HepG2 (cell line): ENCODE measurements around the gene COQ8B. TPM values are rescaled to one million over a fixed set of nuclear protein-coding genes. Genes with fewer than 3 reads are reported as not detected.
A peak's percentile ranks its signal among the peaks of the same experiment; 100 is the strongest.

Experiments
- ASH2L ChIP-seq: fragments of 300-600, 200-600 bp; sonication (generic); IDR thresholded peaks from 2 replicates; pipeline ENCODE4 v1.7.0; 2017; ENCODE audit warnings: low read depth, mild to moderate bottlenecking, moderate library complexity, mixed read lengths, low read length; ENCODE audit not compliant: insufficient read length
- MAF1 ChIP-seq: sonication (generic); formaldehyde crosslinking; IDR thresholded peaks from 2 replicates; pipeline ENCODE4 v1.5.0; 2020; ENCODE audit warnings: missing genetic modification reagents, borderline replicate concordance
- NFE2L2 ChIP-seq: fragments of 150-350 bp; IDR thresholded peaks from 2 replicates; pipeline ENCODE4 v1.6.1; 2014; ENCODE audit warnings: low read length
- PRPF4 ChIP-seq: fragments of 200-400 bp; formaldehyde crosslinking; IDR thresholded peaks from 2 replicates; pipeline ENCODE4 v1.6.1; 2016; ENCODE audit warnings: low read length, low read depth; ENCODE audit not compliant: poor library complexity, severe bottlenecking
- REPIN1 ChIP-seq: sonication (generic); formaldehyde crosslinking; IDR thresholded peaks from 2 replicates; pipeline ENCODE4 v1.8.0; 2022; ENCODE audit warnings: missing genetic modification reagents, low read depth, mild to moderate bottlenecking, borderline replicate concordance
- ZMYM3 ChIP-seq: sonication (generic); formaldehyde crosslinking; IDR thresholded peaks from 2 replicates; pipeline ENCODE4 v1.5.1; 2020; ENCODE audit warnings: mild to moderate bottlenecking, missing genetic modification reagents
- ZNF10 ChIP-seq: sonication (generic); formaldehyde crosslinking; IDR thresholded peaks from 2 replicates; pipeline ENCODE4 v1.4.0; 2020; ENCODE audit warnings: mild to moderate bottlenecking, low read depth, missing genetic modification reagents, borderline replicate concordance
- ZNF3 ChIP-seq: IDR thresholded peaks from 2 replicates; pipeline ENCODE4 v1.7.0; 2017; ENCODE audit warnings: inconsistent platforms
- ZNF558 ChIP-seq: sonication (generic); formaldehyde crosslinking; IDR thresholded peaks from 2 replicates; pipeline ENCODE4 v1.9.0; 2022; ENCODE audit warnings: mild to moderate bottlenecking, missing genetic modification reagents, borderline replicate concordance
- ZNF672 ChIP-seq: sonication (generic); formaldehyde crosslinking; IDR thresholded peaks from 2 replicates; pipeline ENCODE4 v1.8.1; 2022; ENCODE audit warnings: missing genetic modification reagents
- ZNF724P ChIP-seq: sonication (generic); formaldehyde crosslinking; IDR thresholded peaks from 2 replicates; pipeline ENCODE4 v1.8.0; 2022; ENCODE audit warnings: missing genetic modification reagents, borderline replicate concordance
- ZNF780A ChIP-seq: sonication (generic); formaldehyde crosslinking; IDR thresholded peaks from 2 replicates; pipeline ENCODE4 v1.8.0; 2022; ENCODE audit warnings: mild to moderate bottlenecking, missing genetic modification reagents, moderate library complexity
- polyA plus RNA-seq, 8 experiments: library from polyadenylated mRNA; depleted of rRNA in 3 of 8; stranded (reverse) in 7 of 8; unstranded in 1 of 8; fragments of >200 nt; fragmentation: Illumina TruSeq in 4 of 8; extraction: Trizol in 4 of 8; gene quantifications; 2 replicates each; pipeline versions ENCODE4 v1.2.1 to v1.2.3, GENCODE V29; 2011 to 2016; ENCODE audit warnings: low read depth in 4 of 8, missing spikeins in 1 of 8, mixed read lengths in 1 of 8; ENCODE audit not compliant: insufficient read depth in 1 of 8
- total RNA-seq, 5 experiments: library from RNA; depleted of rRNA; stranded (reverse); fragments of >200 nt; fragmentation: Illumina TruSeq; extraction: Trizol; gene quantifications; 2 replicates each; pipeline ENCODE4 v1.2.3, GENCODE V29; 2016; ENCODE audit warnings: low read depth in 1 of 5
- TF ChIP-seq, protein P1 (sequence below): sonication (generic); formaldehyde crosslinking; IDR thresholded peaks from 2 replicates; pipeline ENCODE4 v1.4.0; 2020; ENCODE audit warnings: missing genetic modification reagents, borderline replicate concordance
- TF ChIP-seq, protein P2 (sequence below): sonication (generic); formaldehyde crosslinking; IDR thresholded peaks from 2 replicates; pipeline ENCODE4 v1.4.0; 2020; ENCODE audit warnings: missing genetic modification reagents
- TF ChIP-seq, protein P3 (sequence below): sonication (generic); formaldehyde crosslinking; IDR thresholded peaks from 2 replicates; pipeline ENCODE4 v1.4.0; 2020; ENCODE audit warnings: missing genetic modification reagents
- TF ChIP-seq, protein P4 (sequence below): IDR thresholded peaks from 2 replicates; pipeline ENCODE4 v1.6.1; 2012; ENCODE audit warnings: low read length, improper control_type of control experiment

Gene COQ8B
- total and polyA plus RNA-seq, 2 of the 13 experiments (the other 11 are each of a cell fraction or from before 2014, with no cell fraction given): 12.3 to 17.2 TPM

DNA sequence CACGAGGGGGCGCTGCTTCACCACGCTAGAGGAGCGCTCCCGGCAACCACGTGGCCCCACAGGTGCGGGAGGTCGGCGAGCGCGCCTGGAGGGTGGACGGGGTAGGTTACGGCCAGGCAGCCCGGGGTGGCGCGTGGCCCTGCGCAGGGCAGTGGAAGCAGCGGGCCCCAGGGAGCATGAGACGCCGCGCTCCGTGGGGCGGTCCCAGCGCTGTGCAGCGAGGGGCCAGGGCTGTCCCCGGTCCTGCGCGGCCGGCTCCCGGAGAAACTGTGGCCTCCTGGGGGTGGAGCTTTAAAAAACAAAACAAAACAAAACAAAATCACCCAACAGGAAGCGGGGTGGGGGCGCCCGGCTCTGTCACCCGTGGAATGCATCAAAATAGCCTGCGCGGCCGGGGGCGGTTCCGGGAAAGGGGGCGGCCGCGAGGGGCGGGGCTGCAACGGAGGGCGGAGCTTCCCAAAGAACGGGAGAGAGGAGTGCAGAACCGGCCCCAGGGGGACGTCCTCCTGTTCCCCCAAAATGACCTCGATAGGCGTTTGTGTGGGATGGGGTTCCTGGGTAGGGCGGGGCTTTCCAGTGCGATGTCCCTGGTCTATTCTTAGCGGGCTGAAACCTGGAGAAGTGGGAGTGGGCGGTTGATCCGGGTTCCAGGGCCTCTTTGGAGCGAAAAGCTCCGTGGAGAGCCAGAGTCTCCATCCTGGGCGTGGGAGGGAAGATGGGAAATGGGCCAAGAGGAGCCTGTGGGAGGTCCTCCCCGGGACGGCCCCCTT is 53.6 kb downstream of the COQ8B start (continued):
- peak; percentile 93; the same call in 1 of the 2 replicates for TF ChIP-seq ZNF724P (CRISPR knock-in tag)
- 0 out of 2 replicates have a peak, but pooled peaks have one; percentile 13 for TF ChIP-seq ZNF780A
- no peak for TF ChIP-seq ZMYM3
- TF ChIP-seq, protein P1, sequence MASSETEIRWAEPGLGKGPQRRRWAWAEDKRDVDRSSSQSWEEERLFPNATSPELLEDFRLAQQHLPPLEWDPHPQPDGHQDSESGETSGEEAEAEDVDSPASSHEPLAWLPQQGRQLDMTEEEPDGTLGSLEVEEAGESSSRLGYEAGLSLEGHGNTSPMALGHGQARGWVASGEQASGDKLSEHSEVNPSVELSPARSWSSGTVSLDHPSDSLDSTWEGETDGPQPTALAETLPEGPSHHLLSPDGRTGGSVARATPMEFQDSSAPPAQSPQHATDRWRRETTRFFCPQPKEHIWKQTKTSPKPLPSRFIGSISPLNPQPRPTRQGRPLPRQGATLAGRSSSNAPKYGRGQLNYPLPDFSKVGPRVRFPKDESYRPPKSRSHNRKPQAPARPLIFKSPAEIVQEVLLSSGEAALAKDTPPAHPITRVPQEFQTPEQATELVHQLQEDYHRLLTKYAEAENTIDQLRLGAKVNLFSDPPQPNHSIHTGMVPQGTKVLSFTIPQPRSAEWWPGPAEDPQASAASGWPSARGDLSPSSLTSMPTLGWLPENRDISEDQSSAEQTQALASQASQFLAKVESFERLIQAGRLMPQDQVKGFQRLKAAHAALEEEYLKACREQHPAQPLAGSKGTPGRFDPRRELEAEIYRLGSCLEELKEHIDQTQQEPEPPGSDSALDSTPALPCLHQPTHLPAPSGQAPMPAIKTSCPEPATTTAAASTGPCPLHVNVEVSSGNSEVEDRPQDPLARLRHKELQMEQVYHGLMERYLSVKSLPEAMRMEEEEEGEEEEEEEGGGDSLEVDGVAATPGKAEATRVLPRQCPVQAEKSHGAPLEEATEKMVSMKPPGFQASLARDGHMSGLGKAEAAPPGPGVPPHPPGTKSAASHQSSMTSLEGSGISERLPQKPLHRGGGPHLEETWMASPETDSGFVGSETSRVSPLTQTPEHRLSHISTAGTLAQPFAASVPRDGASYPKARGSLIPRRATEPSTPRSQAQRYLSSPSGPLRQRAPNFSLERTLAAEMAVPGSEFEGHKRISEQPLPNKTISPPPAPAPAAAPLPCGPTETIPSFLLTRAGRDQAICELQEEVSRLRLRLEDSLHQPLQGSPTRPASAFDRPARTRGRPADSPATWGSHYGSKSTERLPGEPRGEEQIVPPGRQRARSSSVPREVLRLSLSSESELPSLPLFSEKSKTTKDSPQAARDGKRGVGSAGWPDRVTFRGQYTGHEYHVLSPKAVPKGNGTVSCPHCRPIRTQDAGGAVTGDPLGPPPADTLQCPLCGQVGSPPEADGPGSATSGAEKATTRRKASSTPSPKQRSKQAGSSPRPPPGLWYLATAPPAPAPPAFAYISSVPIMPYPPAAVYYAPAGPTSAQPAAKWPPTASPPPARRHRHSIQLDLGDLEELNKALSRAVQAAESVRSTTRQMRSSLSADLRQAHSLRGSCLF (CRISPR knock-in tag): no peak
- TF ChIP-seq, protein P2, sequence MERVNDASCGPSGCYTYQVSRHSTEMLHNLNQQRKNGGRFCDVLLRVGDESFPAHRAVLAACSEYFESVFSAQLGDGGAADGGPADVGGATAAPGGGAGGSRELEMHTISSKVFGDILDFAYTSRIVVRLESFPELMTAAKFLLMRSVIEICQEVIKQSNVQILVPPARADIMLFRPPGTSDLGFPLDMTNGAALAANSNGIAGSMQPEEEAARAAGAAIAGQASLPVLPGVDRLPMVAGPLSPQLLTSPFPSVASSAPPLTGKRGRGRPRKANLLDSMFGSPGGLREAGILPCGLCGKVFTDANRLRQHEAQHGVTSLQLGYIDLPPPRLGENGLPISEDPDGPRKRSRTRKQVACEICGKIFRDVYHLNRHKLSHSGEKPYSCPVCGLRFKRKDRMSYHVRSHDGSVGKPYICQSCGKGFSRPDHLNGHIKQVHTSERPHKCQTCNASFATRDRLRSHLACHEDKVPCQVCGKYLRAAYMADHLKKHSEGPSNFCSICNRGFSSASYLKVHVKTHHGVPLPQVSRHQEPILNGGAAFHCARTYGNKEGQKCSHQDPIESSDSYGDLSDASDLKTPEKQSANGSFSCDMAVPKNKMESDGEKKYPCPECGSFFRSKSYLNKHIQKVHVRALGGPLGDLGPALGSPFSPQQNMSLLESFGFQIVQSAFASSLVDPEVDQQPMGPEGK (CRISPR knock-in tag): peak; percentile 62
- no peak for TF ChIP-seq PRPF4
- no peak for TF ChIP-seq ZNF10 (CRISPR knock-in tag)
- TF ChIP-seq, protein P3, sequence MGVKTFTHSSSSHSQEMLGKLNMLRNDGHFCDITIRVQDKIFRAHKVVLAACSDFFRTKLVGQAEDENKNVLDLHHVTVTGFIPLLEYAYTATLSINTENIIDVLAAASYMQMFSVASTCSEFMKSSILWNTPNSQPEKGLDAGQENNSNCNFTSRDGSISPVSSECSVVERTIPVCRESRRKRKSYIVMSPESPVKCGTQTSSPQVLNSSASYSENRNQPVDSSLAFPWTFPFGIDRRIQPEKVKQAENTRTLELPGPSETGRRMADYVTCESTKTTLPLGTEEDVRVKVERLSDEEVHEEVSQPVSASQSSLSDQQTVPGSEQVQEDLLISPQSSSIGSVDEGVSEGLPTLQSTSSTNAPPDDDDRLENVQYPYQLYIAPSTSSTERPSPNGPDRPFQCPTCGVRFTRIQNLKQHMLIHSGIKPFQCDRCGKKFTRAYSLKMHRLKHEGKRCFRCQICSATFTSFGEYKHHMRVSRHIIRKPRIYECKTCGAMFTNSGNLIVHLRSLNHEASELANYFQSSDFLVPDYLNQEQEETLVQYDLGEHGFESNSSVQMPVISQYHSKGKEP (CRISPR knock-in tag): no peak
- TF ChIP-seq ZNF3: no peak
- TF ChIP-seq REPIN1 (CRISPR knock-in tag): peak; percentile 77
- TF ChIP-seq ASH2L: no peak
- no peak for TF ChIP-seq ZNF672 (CRISPR knock-in tag)
- peak; percentile 42; the same call in 1 of the 2 replicates for TF ChIP-seq MAF1 (CRISPR knock-in tag)
- TF ChIP-seq ZNF558 (CRISPR knock-in tag): no peak; the same call in 1 of the 2 replicates
- TF ChIP-seq, protein P4, sequence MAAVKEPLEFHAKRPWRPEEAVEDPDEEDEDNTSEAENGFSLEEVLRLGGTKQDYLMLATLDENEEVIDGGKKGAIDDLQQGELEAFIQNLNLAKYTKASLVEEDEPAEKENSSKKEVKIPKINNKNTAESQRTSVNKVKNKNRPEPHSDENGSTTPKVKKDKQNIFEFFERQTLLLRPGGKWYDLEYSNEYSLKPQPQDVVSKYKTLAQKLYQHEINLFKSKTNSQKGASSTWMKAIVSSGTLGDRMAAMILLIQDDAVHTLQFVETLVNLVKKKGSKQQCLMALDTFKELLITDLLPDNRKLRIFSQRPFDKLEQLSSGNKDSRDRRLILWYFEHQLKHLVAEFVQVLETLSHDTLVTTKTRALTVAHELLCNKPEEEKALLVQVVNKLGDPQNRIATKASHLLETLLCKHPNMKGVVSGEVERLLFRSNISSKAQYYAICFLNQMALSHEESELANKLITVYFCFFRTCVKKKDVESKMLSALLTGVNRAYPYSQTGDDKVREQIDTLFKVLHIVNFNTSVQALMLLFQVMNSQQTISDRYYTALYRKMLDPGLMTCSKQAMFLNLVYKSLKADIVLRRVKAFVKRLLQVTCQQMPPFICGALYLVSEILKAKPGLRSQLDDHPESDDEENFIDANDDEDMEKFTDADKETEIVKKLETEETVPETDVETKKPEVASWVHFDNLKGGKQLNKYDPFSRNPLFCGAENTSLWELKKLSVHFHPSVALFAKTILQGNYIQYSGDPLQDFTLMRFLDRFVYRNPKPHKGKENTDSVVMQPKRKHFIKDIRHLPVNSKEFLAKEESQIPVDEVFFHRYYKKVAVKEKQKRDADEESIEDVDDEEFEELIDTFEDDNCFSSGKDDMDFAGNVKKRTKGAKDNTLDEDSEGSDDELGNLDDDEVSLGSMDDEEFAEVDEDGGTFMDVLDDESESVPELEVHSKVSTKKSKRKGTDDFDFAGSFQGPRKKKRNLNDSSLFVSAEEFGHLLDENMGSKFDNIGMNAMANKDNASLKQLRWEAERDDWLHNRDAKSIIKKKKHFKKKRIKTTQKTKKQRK: no peak
- TF ChIP-seq NFE2L2: no peak
